HEK293 (cell line): Measurements from ENCODE around the gene VWA3A.
A peak's percentile ranks its signal among the peaks of the same experiment; 100 is the strongest.

Experiments used
- EGR2 ChIP-seq: fragments of 450-650 bp; formaldehyde crosslinking; IDR thresholded peaks from 2 replicates; pipeline ENCODE4 v1.5.1; 2016; ENCODE audit warnings: low read depth, missing biosample characterization, missing genetic modification characterization
- HOXA7 ChIP-seq: sonication (generic); formaldehyde crosslinking; IDR thresholded peaks from 2 replicates; pipeline ENCODE4 v1.8.1; 2022; ENCODE audit warnings: missing genetic modification reagents, borderline replicate concordance
- KLF16 ChIP-seq: fragments of 450-650 bp; formaldehyde crosslinking; IDR thresholded peaks from 2 replicates; pipeline ENCODE4 v1.5.1; 2017; ENCODE audit warnings: missing biosample characterization, missing genetic modification characterization
- KLF8 ChIP-seq: fragments of 450-650 bp; formaldehyde crosslinking; IDR thresholded peaks from 2 replicates; pipeline ENCODE4 v1.5.1; 2016; ENCODE audit warnings: missing biosample characterization, missing genetic modification characterization
- OVOL3 ChIP-seq: fragments of 450-650 bp; formaldehyde crosslinking; IDR thresholded peaks from 2 replicates; pipeline ENCODE4 v1.5.1; 2016; ENCODE audit warnings: missing biosample characterization, missing genetic modification characterization
- REST ChIP-seq: fragments of 450-650 bp; formaldehyde crosslinking; IDR thresholded peaks from 2 replicates; pipeline ENCODE4 v1.5.1; 2016; ENCODE audit warnings: missing biosample characterization, missing genetic modification characterization
- SETDB1 ChIP-seq: IDR thresholded peaks from one replicate; pipeline ENCODE4 v1.6.1; 2017; ENCODE audit warnings: mild to moderate bottlenecking, low read length, moderate library complexity, mixed read lengths; ENCODE audit not compliant: insufficient read length
- SP2 ChIP-seq: fragments of 450-650 bp; formaldehyde crosslinking; IDR thresholded peaks from 2 replicates; pipeline ENCODE4 v1.5.1; 2016; ENCODE audit warnings: missing biosample characterization, missing genetic modification characterization
- ZBTB11 ChIP-seq: fragments of 450-650 bp; formaldehyde crosslinking; conservative IDR thresholded peaks from 2 replicates; pipeline ENCODE4 v1.5.1; 2016; ENCODE audit warnings: low read depth, missing biosample characterization, missing genetic modification characterization
- ZIC2 ChIP-seq: fragments of 450-650 bp; formaldehyde crosslinking; IDR thresholded peaks from 2 replicates; pipeline ENCODE4 v1.5.1; 2016; ENCODE audit warnings: missing biosample characterization, missing genetic modification characterization
- ZNF138 ChIP-seq: fragments of 450-650 bp; formaldehyde crosslinking; IDR thresholded peaks from 2 replicates; pipeline ENCODE4 v1.5.1; 2016; ENCODE audit warnings: missing biosample characterization, missing genetic modification characterization, borderline replicate concordance
- ZNF140 ChIP-seq: fragments of 450-650 bp; formaldehyde crosslinking; IDR thresholded peaks from 2 replicates; pipeline ENCODE4 v1.5.1; 2016; ENCODE audit warnings: missing biosample characterization, missing genetic modification characterization
- ZNF2 ChIP-seq: fragments of 450-650 bp; formaldehyde crosslinking; IDR thresholded peaks from 2 replicates; pipeline ENCODE4 v1.5.1; 2016; ENCODE audit warnings: missing biosample characterization, missing genetic modification characterization
- ZNF211 ChIP-seq: fragments of 450-650 bp; formaldehyde crosslinking; IDR thresholded peaks from 2 replicates; pipeline ENCODE4 v1.5.1; 2016; ENCODE audit warnings: low read depth, missing biosample characterization, missing genetic modification characterization
- ZNF221 ChIP-seq: fragments of 450-650 bp; formaldehyde crosslinking; IDR thresholded peaks from 2 replicates; pipeline ENCODE4 v1.5.1; 2017; ENCODE audit warnings: missing biosample characterization, missing genetic modification characterization, borderline replicate concordance
- ZNF324 ChIP-seq: fragments of 450-650 bp; formaldehyde crosslinking; IDR thresholded peaks from 2 replicates; pipeline ENCODE4 v1.5.1; 2016; ENCODE audit warnings: missing biosample characterization, missing genetic modification characterization
- ZNF354C ChIP-seq: fragments of 450-650 bp; formaldehyde crosslinking; IDR thresholded peaks from 2 replicates; pipeline ENCODE4 v1.5.1; 2016; ENCODE audit warnings: missing biosample characterization, missing genetic modification characterization, low read depth, borderline replicate concordance
- ZNF362 ChIP-seq: fragments of 450-650 bp; formaldehyde crosslinking; IDR thresholded peaks from 2 replicates; pipeline ENCODE4 v1.5.1; 2016; ENCODE audit warnings: missing biosample characterization, missing genetic modification characterization
- ZNF394 ChIP-seq: fragments of 450-650 bp; formaldehyde crosslinking; IDR thresholded peaks from 2 replicates; pipeline ENCODE4 v1.5.1; 2016; ENCODE audit warnings: missing biosample characterization, missing genetic modification characterization, mild to moderate bottlenecking, moderate library complexity, borderline replicate concordance
- ZNF518A ChIP-seq: fragments of 450-650 bp; formaldehyde crosslinking; conservative IDR thresholded peaks from 2 replicates; pipeline ENCODE4 v1.5.1; 2016; ENCODE audit warnings: low read depth, missing biosample characterization, missing genetic modification characterization
- ZNF596 ChIP-seq: fragments of 450-650 bp; IDR thresholded peaks from 2 replicates; pipeline ENCODE4 v1.5.0; 2018; ENCODE audit warnings: missing biosample characterization, mild to moderate bottlenecking, missing genetic modification characterization, moderate library complexity
- ZNF626 ChIP-seq: fragments of 450-650 bp; sonication (Bioruptor Pico); formaldehyde crosslinking; IDR thresholded peaks from 2 replicates; pipeline ENCODE4 v1.5.1; 2018; ENCODE audit warnings: missing biosample characterization, missing genetic modification characterization, inconsistent platforms
- ZNF670 ChIP-seq: fragments of 450-650 bp; formaldehyde crosslinking; IDR thresholded peaks from 2 replicates; pipeline ENCODE4 v1.5.1; 2016; ENCODE audit warnings: missing biosample characterization, missing genetic modification characterization, low read depth
- ZNF747 ChIP-seq: fragments of 450-650 bp; formaldehyde crosslinking; IDR thresholded peaks from 2 replicates; pipeline ENCODE4 v1.5.1; 2016; ENCODE audit warnings: missing biosample characterization, missing genetic modification characterization
- ZNF785 ChIP-seq: fragments of 450-650 bp; formaldehyde crosslinking; IDR thresholded peaks from 2 replicates; pipeline ENCODE4 v1.5.1; 2016; ENCODE audit warnings: missing biosample characterization, missing genetic modification characterization
- ZSCAN23 ChIP-seq: fragments of 450-650 bp; formaldehyde crosslinking; IDR thresholded peaks from 2 replicates; pipeline ENCODE4 v1.5.1; 2016; ENCODE audit warnings: missing biosample characterization, missing genetic modification characterization

The VWA3A gene

GRCh38 chr16:22098405-22099255 is 6.3 kb downstream of the VWA3A start (continued):
- TF ChIP-seq ZSCAN23 (tag by site-specific recombination), result no peak
- TF ChIP-seq ZNF211 (tag by site-specific recombination), result no peak
- TF ChIP-seq ZNF394 (tag by site-specific recombination), result no peak
- TF ChIP-seq EGR2 (tag by site-specific recombination), result no peak
- no peak for TF ChIP-seq ZNF140 (tag by site-specific recombination)
- TF ChIP-seq SP2, result no peak
- TF ChIP-seq ZNF785 (tag by site-specific recombination), result no peak
- peak; percentile 12; the same call in 1 of the 2 replicates for TF ChIP-seq REST (tag by site-specific recombination)
- no peak for TF ChIP-seq ZNF670 (tag by site-specific recombination)
- TF ChIP-seq ZNF747, result no peak
- TF ChIP-seq ZNF596 (tag by site-specific recombination), result no peak
- TF ChIP-seq KLF8 (tag by site-specific recombination), result no peak
- no peak for TF ChIP-seq ZIC2 (tag by site-specific recombination)
- TF ChIP-seq ZNF362 (tag by site-specific recombination), result peak; percentile 100
- TF ChIP-seq SETDB1, result no peak
- no peak for TF ChIP-seq ZNF518A (tag by site-specific recombination)
- no peak for TF ChIP-seq ZNF138 (tag by site-specific recombination)
- TF ChIP-seq ZNF626 (tag by site-specific recombination), result no peak
- TF ChIP-seq ZNF221 (tag by site-specific recombination), result no peak
- no peak for TF ChIP-seq ZNF2 (tag by site-specific recombination)
- TF ChIP-seq OVOL3, result no peak
- TF ChIP-seq ZNF324 (tag by site-specific recombination), result no peak
- TF ChIP-seq HOXA7 (CRISPR knock-in tag), result no peak
- TF ChIP-seq ZBTB11 (tag by site-specific recombination), result no peak
- TF ChIP-seq ZNF354C (tag by site-specific recombination), result no peak
- TF ChIP-seq KLF16 (tag by site-specific recombination), result no peak
